Activated B cell treated with CpG ODN at 0.5 μM for 24 hours (primary cell): Measurements from ENCODE around the gene MFRP. TPM values are rescaled to one million over a fixed set of nuclear protein-coding genes. Genes with fewer than 3 reads are reported as not detected.
"Not testable (repeated sequence)": the region's sequence is repeated elsewhere in the genome, so short reads cannot be mapped to it uniquely, and the experiment has no call there.

Experiments
- ATAC-seq: fragments of 200-7000 bp; cut with Tn5 transposase; one replicate; pipeline ENCODE4 v1.10.0; 2021; ENCODE audit warnings: low read depth, mild to moderate bottlenecking, moderate library complexity
- CTCF ChIA-PET: fragments of 350-600 bp; sonication (Branson Sonifier 250); formaldehyde crosslinking; loops from one replicate; lab custom pipeline; 2021; ENCODE audit warnings: antibody characterized with exemption; lab: Charles Lee
- POLR2A ChIA-PET: fragments of 350-600 bp; sonication (Branson Sonifier 250); formaldehyde crosslinking; loops from one replicate; lab custom pipeline; 2021; ENCODE audit warnings: antibody characterized with exemption; lab: Charles Lee
- DNase-seq: peaks from one replicate; pipeline ENCODE4 v3.0.0; 2022
- H3K27ac Mint-ChIP-seq: one replicate; pipeline ENCODE4 v1.8.0; 2020; ENCODE audit warnings: mixed read lengths
- H3K27me3 Mint-ChIP-seq: one replicate; pipeline ENCODE4 v1.8.0; 2021; ENCODE audit warnings: mixed read lengths
- H3K36me3 Mint-ChIP-seq: one replicate; pipeline ENCODE4 v1.8.0; 2021; ENCODE audit warnings: low read depth, mixed read lengths
- H3K4me1 Mint-ChIP-seq: one replicate; pipeline ENCODE4 v1.8.0; 2021; ENCODE audit warnings: mixed read lengths
- H3K4me3 Mint-ChIP-seq: one replicate; pipeline ENCODE4 v1.8.0; 2020; ENCODE audit warnings: mild to moderate bottlenecking, mixed read lengths
- H3K9me3 Mint-ChIP-seq: one replicate; pipeline ENCODE4 v1.8.0; 2020; ENCODE audit warnings: mixed read lengths
- CTCF ChIP-seq: fragments of 200-600 bp; IDR thresholded peaks from one replicate; pipeline ENCODE4 v1.8.0; 2022; ENCODE audit warnings: antibody characterized with exemption, mild to moderate bottlenecking
- intact Hi-C: fragments of 100-400 bp; cut with micrococcal nuclease; formaldehyde crosslinking; loops from one replicate; pipeline ENCODE4 v1.15.1; 2024
- total RNA-seq: library from RNA; stranded (reverse); gene quantifications from 2 replicates; pipeline ENCODE4 v1.2.3, GENCODE V29; 2022

The MFRP gene
- not detected in 2 replicates for total RNA-seq

- no peak within 1 kb of the TSS for H3K27ac Mint-ChIP-seq
- no peaks in the 10 kb centered on the region for H3K4me1 Mint-ChIP-seq
- TF ChIP-seq CTCF = no peak
- DNase-seq = no peak
- no peak for ATAC-seq
- H3K27me3 Mint-ChIP-seq = peaks cover 49% of the 10 kb centered on the region
- ChIA-PET POLR2A (no interaction called here), CTCF (no interaction called here)
- H3K36me3 Mint-ChIP-seq = no peaks in the 10 kb centered on the region
- H3K4me3 Mint-ChIP-seq = no peak within 1 kb of the TSS
- H3K9me3 Mint-ChIP-seq = no peaks in the 10 kb centered on the region
- intact Hi-C loops = no loop called here
These were observed at the start of gene MFRP for GRCh38 chr11:119346605-119347004. MFRP (minus strand) TSS chr11:119346705; CDS start chr11:119346513, 192 bp downstream.

- Mint-ChIP-seq H3K27me3 (peaks cover 34% of the 10 kb centered on the region), H3K4me1 (no peaks in the 10 kb centered on the region), H3K27ac (no peak overlapping the region), H3K9me3 (no peaks in the 10 kb centered on the region), H3K36me3 (no peaks in the 10 kb centered on the region), H3K4me3 (no peak overlapping the region)
- ChIA-PET POLR2A (no interaction called here), CTCF (no interaction called here)
- no peak for TF ChIP-seq CTCF
- intact Hi-C loops = no loop called here
- no peak for DNase-seq
- ATAC-seq = no peak
These were observed 44.8 kb upstream of the MFRP start for GRCh38 chr11:119391275-119391674.

- Mint-ChIP-seq H3K4me3 (no peak overlapping the region), H3K36me3 (no peaks in the 10 kb centered on the region), H3K27ac (no peak overlapping the region), H3K4me1 (no peaks in the 10 kb centered on the region), H3K9me3 (no peaks in the 10 kb centered on the region), H3K27me3 (peaks cover 29% of the 10 kb centered on the region)
- DNase-seq = no peak
- no peak for ATAC-seq
- ChIA-PET POLR2A (no interaction called here), CTCF (interaction anchor here (0.9 kb wide), 1 partner anchor 8 kb away, joined by 3 read pairs; the partner anchor contains the start of gene USP2)
- intact Hi-C loops = no loop called here
- TF ChIP-seq CTCF = no peak
These were observed 43.2 kb upstream of the MFRP start for GRCh38 chr11:119389611-119390254.

GRCh38 chr11:119388103-119388502, 41.6 kb upstream of the MFRP start:
- intact Hi-C loops = no loop called here
- ATAC-seq = no peak
- H3K9me3 Mint-ChIP-seq = no peaks in the 10 kb centered on the region
- H3K4me3 Mint-ChIP-seq = no peak overlapping the region
- no peaks in the 10 kb centered on the region for H3K36me3 Mint-ChIP-seq
- H3K27ac Mint-ChIP-seq = no peak overlapping the region
- CTCF ChIA-PET = no interaction called here
- no peak for DNase-seq
- POLR2A ChIA-PET = no interaction called here
- peaks cover 19% of the 10 kb centered on the region for H3K27me3 Mint-ChIP-seq
- H3K4me1 Mint-ChIP-seq = no peaks in the 10 kb centered on the region
- TF ChIP-seq CTCF = no peak

- Mint-ChIP-seq H3K27ac (no peak overlapping the region), H3K27me3 (peaks cover 6% of the 10 kb centered on the region), H3K4me1 (no peaks in the 10 kb centered on the region), H3K36me3 (no peaks in the 10 kb centered on the region), H3K9me3 (no peaks in the 10 kb centered on the region), H3K4me3 (no peak overlapping the region)
- no peak for ATAC-seq
- POLR2A ChIA-PET = no interaction called here
- DNase-seq = no peak
- intact Hi-C loops = no loop called here
- no peak for TF ChIP-seq CTCF
- CTCF ChIA-PET = no interaction called here
These were observed 37.8 kb upstream of the MFRP start for GRCh38 chr11:119384332-119384731.

- ATAC-seq, POLR2A ChIA-PET, H3K36me3 Mint-ChIP-seq, DNase-seq, intact Hi-C loops, H3K27ac Mint-ChIP-seq, H3K4me1 Mint-ChIP-seq, H3K4me3 Mint-ChIP-seq, H3K27me3 Mint-ChIP-seq, H3K9me3 Mint-ChIP-seq: not testable (repeated sequence)
- CTCF ChIA-PET = interaction anchor here (1.3 kb wide), 1 partner anchor 27 kb away, joined by 5 read pairs; no protein-coding TSS in a partner anchor
These were observed 36.0 kb upstream of the MFRP start for GRCh38 chr11:119382513-119382912.
